Measurements from ENCODE around the gene HELZ. TPM values are rescaled to one million over a fixed set of nuclear protein-coding genes. Genes with fewer than 3 reads are reported as not detected.

HELZ gene
- polyA plus RNA-seq, 2 of the 4 experiments (the other 2 are of a cell fraction): 5.6 to 18.3 TPM

GRCh38 chr17:67208232-67208631, 36.8 kb downstream of the HELZ start:
- H3K9me3 ChIP-seq: no peaks in the 10 kb centered on the region
- ChIA-PET CTCF (interaction anchor here (1.4 to 4.2 kb wide), 2 partner anchors 12 to 55 kb away, joined by 4 to 17 read pairs; no protein-coding TSS in a partner anchor), POLR2A (no interaction called here)
- no peak for DNase-seq (ENCODE audit: low read depth in 1 of 2, low spot score in 1 of 2)
- WGBS (ENCODE audit: missing lambda C conversion rate): 92% methylated on average over 4 of the region's 4 CpGs
- H3K4me3 ChIP-seq: no peak overlapping the region
- H3K27ac ChIP-seq: no peak overlapping the region
- no peak for ATAC-seq
- no peak overlapping the region for H3K4me2 ChIP-seq
- no peak for TF ChIP-seq JUNB (IDR thresholded peaks at IDR 0.05)
- no peak for TF ChIP-seq JUN (IDR thresholded peaks at IDR 0.05)
- peaks cover 10% of the 10 kb centered on the region for H3K4me1 ChIP-seq
- no peak for FAIRE-seq

- H3K4me1 ChIP-seq: no peaks in the 10 kb centered on the region
- H3K4me2 ChIP-seq: no peak overlapping the region
- ChIA-PET POLR2A (no interaction called here), CTCF (interaction anchor here (0.9 to 1.5 kb wide), 2 partner anchors 16 to 17 kb away, joined by 3 to 4 read pairs; no protein-coding TSS in a partner anchor)
- DNase-seq (ENCODE audit: low read depth in 1 of 2, low spot score in 1 of 2): no peak
- TF ChIP-seq GATA3 (IDR thresholded peaks at IDR 0.05; ENCODE audit: borderline replicate concordance) (no peak), ESRRA (IDR thresholded peaks at IDR 0.05; ENCODE audit: borderline replicate concordance, low read length) (no peak)
- H3K9me3 ChIP-seq: no peaks in the 10 kb centered on the region
- H3K4me3 ChIP-seq: no peak overlapping the region
- no peak overlapping the region for H3K27ac ChIP-seq
- FAIRE-seq: no peak
- ATAC-seq: no peak
These were observed 41.2 kb downstream of the HELZ start for GRCh38 chr17:67203818-67204217.

DNA sequence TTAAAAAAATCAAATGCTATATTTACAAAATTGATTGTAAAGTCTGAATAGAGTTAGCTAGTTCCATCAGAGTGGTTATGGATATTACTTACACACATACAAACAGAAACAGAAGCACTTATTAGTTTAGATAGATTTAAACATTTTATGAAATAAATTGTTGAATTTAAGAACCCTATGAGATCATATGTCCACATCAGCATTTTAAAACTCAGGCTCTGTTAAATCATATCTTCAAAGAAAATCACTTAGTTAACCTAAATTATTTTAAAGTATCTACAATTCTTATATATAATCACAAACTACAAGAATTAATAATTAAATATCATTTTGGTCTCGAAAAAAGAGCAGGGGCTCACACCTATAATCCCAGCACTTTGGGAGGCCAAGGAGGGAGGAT, 42.5 kb downstream of the HELZ start:
- WGBS (ENCODE audit: missing lambda C conversion rate): 89% methylated on average over 1 of the region's 1 CpG

More for the DNA sequence above, 42.5 kb downstream of the HELZ start:
- ChIA-PET CTCF (interaction anchor here (1.0 to 4.7 kb wide), 2 partner anchors 13 to 19 kb away, joined by 3 to 25 read pairs; no protein-coding TSS in a partner anchor), POLR2A (no interaction called here)
- no peaks in the 10 kb centered on the region for H3K4me1 ChIP-seq
- H3K27ac ChIP-seq: no peak overlapping the region
- no peak for DNase-seq (ENCODE audit: low read depth in 1 of 2, low spot score in 1 of 2)
- H3K4me2 ChIP-seq: no peak overlapping the region
- TF ChIP-seq JUN (IDR thresholded peaks at IDR 0.05) (no peak), EP300 (IDR thresholded peaks at IDR 0.05) (no peak), RCOR1 (IDR thresholded peaks at IDR 0.05; ENCODE audit: low read depth, low read length) (no peak), GATA3 (IDR thresholded peaks at IDR 0.05; ENCODE audit: borderline replicate concordance) (no peak), PHF8 (IDR thresholded peaks at IDR 0.05; ENCODE audit: borderline replicate concordance, low read depth) (no peak), HOXB5 (CRISPR knock-in tag; IDR thresholded peaks at IDR 0.05) (no peak), CTCF (IDR thresholded peaks at IDR 0.05) (no peak), JUNB (IDR thresholded peaks at IDR 0.05) (no peak), REST (IDR thresholded peaks at IDR 0.05) (no peak), FOXS1 (CRISPR knock-in tag; IDR thresholded peaks at IDR 0.05) (no peak), SMC3 (IDR thresholded peaks at IDR 0.05) (no peak), ESRRA (IDR thresholded peaks at IDR 0.05; ENCODE audit: borderline replicate concordance, low read length) (no peak), ATOH8 (CRISPR knock-in tag; IDR thresholded peaks at IDR 0.05; ENCODE audit: low read depth) (no peak), HES2 (IDR thresholded peaks at IDR 0.05) (no peak), NR3C1 (IDR thresholded peaks at IDR 0.05) (no peak), CHD4 (IDR thresholded peaks at IDR 0.05; ENCODE audit: borderline replicate concordance) (no peak)
- TF ChIP-seq, protein P1, sequence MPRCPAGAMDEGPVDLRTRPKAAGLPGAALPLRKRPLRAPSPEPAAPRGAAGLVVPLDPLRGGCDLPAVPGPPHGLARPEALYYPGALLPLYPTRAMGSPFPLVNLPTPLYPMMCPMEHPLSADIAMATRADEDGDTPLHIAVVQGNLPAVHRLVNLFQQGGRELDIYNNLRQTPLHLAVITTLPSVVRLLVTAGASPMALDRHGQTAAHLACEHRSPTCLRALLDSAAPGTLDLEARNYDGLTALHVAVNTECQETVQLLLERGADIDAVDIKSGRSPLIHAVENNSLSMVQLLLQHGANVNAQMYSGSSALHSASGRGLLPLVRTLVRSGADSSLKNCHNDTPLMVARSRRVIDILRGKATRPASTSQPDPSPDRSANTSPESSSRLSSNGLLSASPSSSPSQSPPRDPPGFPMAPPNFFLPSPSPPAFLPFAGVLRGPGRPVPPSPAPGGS (IDR thresholded peaks at IDR 0.05): no peak
- no peaks in the 10 kb centered on the region for H3K9me3 ChIP-seq
- FAIRE-seq: no peak
- no peak for ATAC-seq
- H3K4me3 ChIP-seq: no peak overlapping the region
